Measurements from ENCODE around the gene PRSS21.

DNA sequence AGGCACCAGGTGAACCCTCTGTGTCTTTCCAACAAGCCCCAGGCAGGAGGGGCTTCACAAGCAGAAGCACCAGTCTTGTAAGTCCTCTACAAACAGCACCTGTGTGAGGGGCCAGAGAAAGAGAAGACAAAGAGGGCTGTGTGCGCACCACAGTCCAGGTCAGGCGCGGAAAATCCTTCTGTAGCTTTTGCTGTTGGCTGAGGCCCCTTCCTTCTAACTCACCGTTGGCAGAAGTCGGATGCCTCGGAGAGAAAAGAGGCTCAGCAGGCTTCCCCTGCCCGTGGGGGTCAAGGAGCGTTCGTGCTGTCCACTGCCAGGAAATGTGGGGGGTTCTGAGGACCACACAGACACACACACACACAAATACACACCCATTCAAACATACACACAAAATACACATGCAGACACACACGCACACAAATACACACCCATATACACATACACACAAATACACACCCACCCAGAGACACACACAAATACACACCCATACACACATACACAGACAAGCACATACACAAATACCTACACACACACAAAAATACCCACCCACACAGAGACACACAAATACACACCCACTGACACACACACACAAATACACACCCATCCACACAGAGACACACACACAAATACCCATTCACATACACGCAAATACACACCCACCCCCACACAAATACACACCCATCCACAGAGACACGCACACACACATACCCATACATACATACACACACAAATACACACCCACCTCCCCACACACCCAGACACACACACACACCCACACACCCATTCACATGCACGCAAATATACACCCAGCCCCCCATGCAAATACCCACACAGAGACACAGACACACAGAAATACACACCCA, 19.8 kb downstream of the PRSS21 start:
- TF ChIP-seq POLR2A (IDR thresholded peaks at IDR 0.05), result no peak
- TF ChIP-seq, protein P1, sequence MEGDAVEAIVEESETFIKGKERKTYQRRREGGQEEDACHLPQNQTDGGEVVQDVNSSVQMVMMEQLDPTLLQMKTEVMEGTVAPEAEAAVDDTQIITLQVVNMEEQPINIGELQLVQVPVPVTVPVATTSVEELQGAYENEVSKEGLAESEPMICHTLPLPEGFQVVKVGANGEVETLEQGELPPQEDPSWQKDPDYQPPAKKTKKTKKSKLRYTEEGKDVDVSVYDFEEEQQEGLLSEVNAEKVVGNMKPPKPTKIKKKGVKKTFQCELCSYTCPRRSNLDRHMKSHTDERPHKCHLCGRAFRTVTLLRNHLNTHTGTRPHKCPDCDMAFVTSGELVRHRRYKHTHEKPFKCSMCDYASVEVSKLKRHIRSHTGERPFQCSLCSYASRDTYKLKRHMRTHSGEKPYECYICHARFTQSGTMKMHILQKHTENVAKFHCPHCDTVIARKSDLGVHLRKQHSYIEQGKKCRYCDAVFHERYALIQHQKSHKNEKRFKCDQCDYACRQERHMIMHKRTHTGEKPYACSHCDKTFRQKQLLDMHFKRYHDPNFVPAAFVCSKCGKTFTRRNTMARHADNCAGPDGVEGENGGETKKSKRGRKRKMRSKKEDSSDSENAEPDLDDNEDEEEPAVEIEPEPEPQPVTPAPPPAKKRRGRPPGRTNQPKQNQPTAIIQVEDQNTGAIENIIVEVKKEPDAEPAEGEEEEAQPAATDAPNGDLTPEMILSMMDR (IDR thresholded peaks at IDR 0.05), result no peak
